H1 (cell line): ENCODE results near the gene FOXK1. TPM values are rescaled to one million over a fixed set of nuclear protein-coding genes. Genes with fewer than 3 reads are reported as not detected.
A peak's percentile ranks its signal among the peaks of the same experiment; 100 is the strongest.
"Not testable (repeated sequence)": the region's sequence is repeated elsewhere in the genome, so short reads cannot be mapped to it uniquely, and the experiment has no call there.

Source experiments
- CTCF ChIA-PET: fragments of 300-600 bp; sonication (Branson Sonifier 250); formaldehyde crosslinking; loops from one replicate; lab custom pipeline; 2021; ENCODE audit not compliant: partially characterized antibody; lab: Charles Lee
- POLR2A ChIA-PET: fragments of 300-600 bp; sonication (Branson Sonifier 250); formaldehyde crosslinking; loops from one replicate; lab custom pipeline; 2021; ENCODE audit warnings: inconsistent platforms; ENCODE audit not compliant: partially characterized antibody; lab: Charles Lee
- DNase-seq, 2 experiments: peaks; one replicate each; pipeline versions ENCODE4 v3.0.0 to v3.0.0-alpha.2; 2010 to 2022; ENCODE audit warnings: low spot score in 2 of 2, low read depth in 1 of 2, mixed read lengths in 1 of 2
- FAIRE-seq: peaks from 2 replicates; lab custom pipeline; 2011; peaks lifted over from hg19 to GRCh38; lab: Jason Lieb, UNC
- H2AFZ ChIP-seq: 2 replicates; pipeline ENCODE4 v1.8.1; 2012; ENCODE audit warnings: low read length, inconsistent platforms
- H2AK5ac ChIP-seq: 2 replicates; pipeline ENCODE4 v1.6.1; 2013; ENCODE audit warnings: low read depth, low read length
- H2BK120ac ChIP-seq: replicated peaks from 2 replicates; pipeline ENCODE3; 2013; ENCODE audit warnings: low read depth, low read length, inconsistent platforms
- H2BK12ac ChIP-seq: 2 replicates; pipeline ENCODE4 v1.6.1; 2013; ENCODE audit warnings: low read depth, low read length
- H2BK15ac ChIP-seq: 2 replicates; pipeline ENCODE4 v1.6.1; 2013; ENCODE audit warnings: low read length
- H2BK20ac ChIP-seq: 2 replicates; pipeline ENCODE4 v1.6.1; 2013; ENCODE audit warnings: low read length
- H2BK5ac ChIP-seq: 2 replicates; pipeline ENCODE4 v1.6.1; 2013; ENCODE audit warnings: low read depth, low read length
- H3K14ac ChIP-seq: 2 replicates; pipeline ENCODE4 v1.6.1; 2013; ENCODE audit warnings: inconsistent platforms; ENCODE audit not compliant: insufficient read length
- H3K18ac ChIP-seq: 2 replicates; pipeline ENCODE4 v1.6.1; 2013; ENCODE audit warnings: low read length; ENCODE audit errors: extremely low read depth
- H3K23ac ChIP-seq: 2 replicates; pipeline ENCODE4 v1.6.1; 2013; ENCODE audit warnings: inconsistent platforms; ENCODE audit not compliant: insufficient read length
- H3K23me2 ChIP-seq: 2 replicates; pipeline ENCODE4 v1.6.1; 2013; ENCODE audit warnings: low read depth, low read length
- H3K27ac ChIP-seq: 2 replicates; pipeline ENCODE4 v1.6.1; 2011; ENCODE audit warnings: low read depth, low read length, inconsistent platforms
- H3K27me3 ChIP-seq, 4 experiments: replicated peaks in 1 of 4; 1 replicate in 1 of 4; 2 replicates in 3 of 4; pipeline versions ENCODE4 v1.6.1 to v1.8.1; 2011 to 2013; ENCODE audit warnings: low read length in 3 of 4, mild to moderate bottlenecking in 3 of 4, inconsistent platforms in 2 of 4, mixed read lengths in 2 of 4, moderate library complexity in 1 of 4; ENCODE audit not compliant: control insufficient read depth in 3 of 4, insufficient read depth in 3 of 4; ENCODE audit errors: extremely low read depth in 1 of 4
- H3K36me3 ChIP-seq, 4 experiments: 2 replicates each; pipeline versions ENCODE4 v1.6.1 to v1.8.1; 2011 to 2013; ENCODE audit warnings: mild to moderate bottlenecking in 4 of 4, low read length in 3 of 4, moderate library complexity in 2 of 4, control low read depth in 1 of 4, inconsistent platforms in 1 of 4; ENCODE audit not compliant: insufficient read depth in 4 of 4, control insufficient read depth in 2 of 4
- H3K4ac ChIP-seq: replicated peaks from 2 replicates; pipeline ENCODE3; 2013; ENCODE audit warnings: low read length, low read depth, mixed read lengths, inconsistent platforms; ENCODE audit not compliant: insufficient read length
- H3K4me1 ChIP-seq, 4 experiments: replicated peaks in 1 of 4; 1 replicate in 1 of 4; 2 replicates in 3 of 4; pipeline versions ENCODE4 v1.6.1 to v1.8.1; 2011 to 2013; ENCODE audit warnings: low read length in 3 of 4, inconsistent platforms in 2 of 4, mixed read lengths in 1 of 4; ENCODE audit not compliant: insufficient read depth in 4 of 4, control insufficient read depth in 3 of 4
- H3K4me2 ChIP-seq, 2 experiments: 2 replicates each; pipeline versions ENCODE4 v1.6.1 to v1.8.1; 2011 to 2013; ENCODE audit warnings: low read depth in 2 of 2, low read length in 2 of 2, control low read depth in 1 of 2, inconsistent platforms in 1 of 2, mild to moderate bottlenecking in 1 of 2; ENCODE audit not compliant: insufficient read depth in 1 of 2
- H3K4me3 ChIP-seq, 4 experiments: fragments of 200-600, 300-600 bp in 1 of 4; sonication (generic), shearing (Covaris generic), sonication (Bioruptor Twin) in 1 of 4; 2 replicates each; pipeline versions ENCODE4 v1.5.1 to v1.8.1; 2011 to 2016; ENCODE audit warnings: low read length in 4 of 4, low read depth in 3 of 4, control low read depth in 2 of 4, inconsistent platforms in 2 of 4, mild to moderate bottlenecking in 2 of 4, mixed read lengths in 1 of 4, moderate library complexity in 1 of 4; ENCODE audit not compliant: insufficient read depth in 2 of 4; ENCODE audit errors: extremely low read depth in 1 of 4
- H3K56ac ChIP-seq: replicated peaks from 2 replicates; pipeline ENCODE3; 2013; ENCODE audit warnings: low read depth, mild to moderate bottlenecking, mixed read lengths, low read length, inconsistent platforms; ENCODE audit not compliant: insufficient read length
- H3K79me1 ChIP-seq: 2 replicates; pipeline ENCODE4 v1.6.1; 2013; ENCODE audit warnings: low read depth, low read length, control low read depth
- H3K79me2 ChIP-seq, 2 experiments: 2 replicates each; pipeline versions ENCODE4 v1.6.1 to v1.8.1; 2012 to 2013; ENCODE audit warnings: low read length in 2 of 2, mild to moderate bottlenecking in 2 of 2, inconsistent platforms in 1 of 2; ENCODE audit not compliant: insufficient read depth in 2 of 2, control insufficient read depth in 1 of 2
- H3K9ac ChIP-seq, 4 experiments: replicated peaks in 1 of 4; 1 replicate in 1 of 4; 2 replicates in 3 of 4; pipeline versions ENCODE4 v1.6.1 to v1.8.1; 2011 to 2013; ENCODE audit warnings: low read depth in 3 of 4, low read length in 3 of 4, control low read depth in 2 of 4, mild to moderate bottlenecking in 2 of 4, moderate library complexity in 2 of 4, inconsistent platforms in 1 of 4; ENCODE audit errors: extremely low read depth in 1 of 4
- H3K9me3 ChIP-seq, 2 experiments: 2 replicates each; pipeline versions ENCODE4 v1.6.1 to v1.8.1; 2012 to 2013; ENCODE audit warnings: mild to moderate bottlenecking in 2 of 2, moderate library complexity in 2 of 2, control low read depth in 1 of 2, inconsistent platforms in 1 of 2, low read depth in 1 of 2, low read length in 1 of 2, mixed read lengths in 1 of 2; ENCODE audit not compliant: insufficient read depth in 2 of 2
- H4K20me1 ChIP-seq, 2 experiments: replicated peaks in 1 of 2; 2 replicates each; pipeline versions ENCODE3 to v1.8.1; 2011 to 2013; ENCODE audit warnings: inconsistent platforms in 2 of 2, low read length in 2 of 2, mild to moderate bottlenecking in 1 of 2; ENCODE audit not compliant: insufficient read depth in 2 of 2, control insufficient read depth in 1 of 2
- H4K5ac ChIP-seq: 2 replicates; pipeline ENCODE4 v1.6.1; 2013; ENCODE audit warnings: low read length, low read depth, mixed read lengths, inconsistent platforms; ENCODE audit not compliant: insufficient read length
- H4K8ac ChIP-seq: 2 replicates; pipeline ENCODE4 v1.8.0; 2013; ENCODE audit warnings: mild to moderate bottlenecking, moderate library complexity, low read length, inconsistent platforms; ENCODE audit not compliant: insufficient read depth; ENCODE audit errors: extremely low read depth
- H4K91ac ChIP-seq: replicated peaks from 2 replicates; pipeline ENCODE3; 2013; ENCODE audit warnings: low read length, mixed read lengths, inconsistent platforms; ENCODE audit not compliant: insufficient read length
- CTCF ChIP-seq, 3 experiments: IDR thresholded peaks; 1 replicate in 2 of 3; 2 replicates in 1 of 3; pipeline versions ENCODE4 v1.5.1 to v1.6.1; 2011; ENCODE audit warnings: low read length in 3 of 3, mild to moderate bottlenecking in 3 of 3, inconsistent platforms in 2 of 3, low read depth in 1 of 3, moderate library complexity in 1 of 3; ENCODE audit not compliant: insufficient read depth in 1 of 3; ENCODE audit errors: control extremely low read depth in 1 of 3
- WGBS, 2 experiments: shearing (Covaris generic) in 1 of 2; methylation state at CpG; one replicate each; pipeline versions ENCODE4 v1.1.6 to v1.1.7; 2013 to 2015; ENCODE audit warnings: low lambda C conversion rate in 2 of 2, mixed read lengths in 2 of 2, inconsistent platforms in 1 of 2, low coverage in 1 of 2, missing lambda C conversion rate in 1 of 2; ENCODE audit not compliant: insufficient replicate concordance in 2 of 2, insufficient coverage in 1 of 2, insufficient read length in 1 of 2; ENCODE audit errors: extremely low coverage in 1 of 2, missing lambda C conversion rate in 1 of 2; 5-methylcytosine and 5-hydroxymethylcytosine counted together
- polyA plus RNA-seq, 7 experiments: library from polyadenylated mRNA; depleted of rRNA in 3 of 7; stranded (reverse) in 5 of 7; unstranded in 2 of 7; fragments of >200 nt in 5 of 7; fragments of 200-250 nt in 2 of 7; gene quantifications; 1 replicate in 5 of 7; 2 replicates in 1 of 7; 4 replicates in 1 of 7; pipeline versions ENCODE4 v1.2.1 to v1.2.3, GENCODE V29; 2011 to 2013; ENCODE audit warnings: missing spikeins in 2 of 7, mixed read lengths in 2 of 7
- total RNA-seq: library from RNA; stranded (reverse); fragmentation: NEBNext Ultra II Directional; extraction: Animal tissue kit (Norgen Biotek cat#: 25700); gene quantifications from 2 replicates; pipeline ENCODE4 v1.2.1, GENCODE V29; 2021

FOXK1 gene
- total and polyA plus RNA-seq, 2 of the 8 experiments (the other 6 are each of a cell fraction or from before 2014, with no cell fraction given), result 2.0 to 8.5 TPM

GRCh38 chr7:4792537-4793126 lies 110.5 kb downstream of the FOXK1 start (continued):
- no peak for TF ChIP-seq CTCF (IDR thresholded peaks at IDR 0.05; ENCODE audit: control extremely low read depth in 1 of 3, insufficient read depth in 1 of 3, low read depth in 1 of 3, low read length in 3 of 3)

DNA sequence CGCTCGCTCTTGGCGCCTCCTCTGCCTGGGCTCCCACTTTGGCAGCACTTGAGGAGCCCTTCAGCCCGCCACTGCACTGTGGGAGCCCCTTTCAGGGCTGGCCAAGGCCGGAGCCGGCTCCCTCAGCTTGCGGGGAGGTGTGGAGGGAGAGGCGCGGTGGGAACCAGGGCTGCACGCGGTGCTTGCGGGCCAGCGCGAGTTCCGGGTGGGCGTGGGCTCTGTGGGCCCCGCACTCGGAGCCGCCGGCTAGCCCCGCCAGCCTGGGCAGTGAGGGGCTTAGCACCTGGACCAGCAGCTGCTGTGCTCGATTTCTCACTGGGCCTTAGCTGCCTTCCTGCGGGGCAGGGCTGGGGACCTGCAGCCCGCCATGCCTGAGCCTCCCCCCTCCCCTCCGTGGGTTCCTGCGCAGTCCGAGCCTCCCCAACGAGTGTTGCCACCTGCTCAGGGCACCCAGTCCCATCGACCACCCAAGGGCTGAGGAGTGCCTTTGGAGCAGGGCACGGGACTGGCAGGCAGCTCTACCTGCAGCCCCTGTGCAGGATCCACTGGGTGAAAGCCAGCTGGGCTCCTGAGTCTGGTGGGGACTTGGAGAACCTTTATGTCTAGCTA lies 111.4 kb downstream of the FOXK1 start:
- not testable (repeated sequence) for H2AK5ac ChIP-seq, H3K79me1 ChIP-seq, H4K8ac ChIP-seq, H2BK15ac ChIP-seq, H4K91ac ChIP-seq, H3K79me2 ChIP-seq, H2BK20ac ChIP-seq, H4K5ac ChIP-seq, H3K9ac ChIP-seq, DNase-seq, H3K27me3 ChIP-seq, H3K23ac ChIP-seq, H3K9me3 ChIP-seq, H2BK120ac ChIP-seq, FAIRE-seq, H3K27ac ChIP-seq, H2BK5ac ChIP-seq, H3K4ac ChIP-seq, H3K56ac ChIP-seq, H3K14ac ChIP-seq, H2BK12ac ChIP-seq, H3K4me1 ChIP-seq, H3K23me2 ChIP-seq, H3K18ac ChIP-seq, H4K20me1 ChIP-seq, H2AFZ ChIP-seq
- ChIA-PET CTCF (interaction anchor here (0.6 to 4.0 kb wide), 14 partner anchors 9 to 294 kb away, joined by 3 to 24 read pairs (median 6); partner anchors contain the start of genes AP5Z1 and RADIL), POLR2A (interaction anchor here (0.6 to 3.3 kb wide), 5 partner anchors 8 to 18 kb away, joined by 3 to 11 read pairs (median 7); partner anchors contain the start of gene AP5Z1)
- Histone ChIP-seq H3K4me2 (peak overlapping the region in 1 of 2 experiments; percentile 92; a peak in 1 of 4 replicates), H3K36me3 (peaks cover 3 to 15% (median 3%) of the 10 kb centered on the region in 4 experiments; a peak in 5 of 8 replicates), H3K4me3 (0 out of 8 replicates have a peak overlapping the region, but pooled peaks of 1 of the 4 experiments have one; percentile 71)
- 96% methylated on average over 15 of the region's 30 CpGs; no CpG with 5 or more reads in 1 of the 2 experiments for WGBS, 2 experiments
